Peyer's patch (tissue), 4 donors: ENCODE measurements around the gene STYXL2.

Experiments used
- POLR2A ChIP-seq, 2 donors: fragments of 450-650 bp; IDR thresholded peaks; one replicate each; pipeline ENCODE4 v1.5.1; 2017; ENCODE audit warnings: antibody characterized with exemption in 2 of 2, mild to moderate bottlenecking in 2 of 2, moderate library complexity in 2 of 2
- TF ChIP-seq, protein P1 (sequence below), 6 experiments: fragments of 450-650 bp in 4 of 6; fragments of 200-600 bp in 2 of 6; sonication (generic) in 1 of 6; IDR thresholded peaks; one replicate each; pipeline ENCODE4 v1.5.1; 2017 to 2019; ENCODE audit warnings: antibody characterized with exemption in 6 of 6, mild to moderate bottlenecking in 3 of 6, moderate library complexity in 1 of 6

DNA sequence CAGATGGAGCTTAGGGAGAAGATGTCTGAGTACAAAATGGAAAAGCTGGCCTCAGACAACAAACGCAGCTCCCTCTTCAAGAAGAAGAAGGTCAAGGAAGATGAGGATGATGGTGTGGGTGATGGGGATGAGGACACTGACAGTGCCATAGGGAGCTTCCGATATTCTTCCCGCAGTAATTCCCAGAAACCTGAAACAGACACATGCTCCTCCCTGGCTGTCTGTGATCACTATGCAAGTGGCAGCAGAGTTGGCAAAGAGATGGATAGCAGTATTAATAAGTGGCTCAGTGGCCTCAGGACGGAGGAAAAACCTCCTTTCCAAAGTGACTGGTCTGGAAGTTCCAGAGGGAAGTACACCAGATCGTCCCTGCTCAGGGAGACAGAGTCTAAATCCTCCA, 33.8 kb downstream of the STYXL2 start:
- TF ChIP-seq, protein P1, sequence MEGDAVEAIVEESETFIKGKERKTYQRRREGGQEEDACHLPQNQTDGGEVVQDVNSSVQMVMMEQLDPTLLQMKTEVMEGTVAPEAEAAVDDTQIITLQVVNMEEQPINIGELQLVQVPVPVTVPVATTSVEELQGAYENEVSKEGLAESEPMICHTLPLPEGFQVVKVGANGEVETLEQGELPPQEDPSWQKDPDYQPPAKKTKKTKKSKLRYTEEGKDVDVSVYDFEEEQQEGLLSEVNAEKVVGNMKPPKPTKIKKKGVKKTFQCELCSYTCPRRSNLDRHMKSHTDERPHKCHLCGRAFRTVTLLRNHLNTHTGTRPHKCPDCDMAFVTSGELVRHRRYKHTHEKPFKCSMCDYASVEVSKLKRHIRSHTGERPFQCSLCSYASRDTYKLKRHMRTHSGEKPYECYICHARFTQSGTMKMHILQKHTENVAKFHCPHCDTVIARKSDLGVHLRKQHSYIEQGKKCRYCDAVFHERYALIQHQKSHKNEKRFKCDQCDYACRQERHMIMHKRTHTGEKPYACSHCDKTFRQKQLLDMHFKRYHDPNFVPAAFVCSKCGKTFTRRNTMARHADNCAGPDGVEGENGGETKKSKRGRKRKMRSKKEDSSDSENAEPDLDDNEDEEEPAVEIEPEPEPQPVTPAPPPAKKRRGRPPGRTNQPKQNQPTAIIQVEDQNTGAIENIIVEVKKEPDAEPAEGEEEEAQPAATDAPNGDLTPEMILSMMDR (IDR thresholded peaks at IDR 0.05), result no peak
- no peak for TF ChIP-seq POLR2A (IDR thresholded peaks at IDR 0.05)
